Glutamatergic neuron (in vitro differentiated cells): ENCODE results near the gene FBN2. TPM values are rescaled to one million over a fixed set of nuclear protein-coding genes. Genes with fewer than 3 reads are reported as not detected.

Experiments
- DNase-seq: peaks from one replicate; pipeline ENCODE4 v3.0.0; 2022
- H3K27ac Mint-ChIP-seq: one replicate; pipeline ENCODE4 v1.8.0; 2020; ENCODE audit warnings: mild to moderate bottlenecking, mixed read lengths, inconsistent platforms; ENCODE audit not compliant: unreplicated experiment
- H3K27me3 Mint-ChIP-seq: one replicate; pipeline ENCODE4 v1.8.0; 2020; ENCODE audit warnings: mild to moderate bottlenecking, moderate library complexity, mixed read lengths, inconsistent platforms; ENCODE audit not compliant: unreplicated experiment
- H3K36me3 Mint-ChIP-seq: one replicate; pipeline ENCODE4 v1.8.0; 2020; ENCODE audit warnings: mild to moderate bottlenecking, mixed read lengths, inconsistent platforms; ENCODE audit not compliant: unreplicated experiment
- H3K4me1 Mint-ChIP-seq: one replicate; pipeline ENCODE4 v1.8.0; 2020; ENCODE audit warnings: mild to moderate bottlenecking, low read depth, mixed read lengths, inconsistent platforms; ENCODE audit not compliant: unreplicated experiment
- H3K4me3 Mint-ChIP-seq: one replicate; pipeline ENCODE4 v1.8.0; 2020; ENCODE audit warnings: mild to moderate bottlenecking, mixed read lengths, inconsistent platforms; ENCODE audit not compliant: unreplicated experiment
- H3K9me3 Mint-ChIP-seq: one replicate; pipeline ENCODE4 v1.8.0; 2020; ENCODE audit warnings: mild to moderate bottlenecking, moderate library complexity, mixed read lengths, inconsistent platforms; ENCODE audit not compliant: unreplicated experiment
- total RNA-seq: library from RNA; stranded (reverse); fragmentation: NEBNext Ultra II Directional; extraction: Animal tissue kit (Norgen Biotek cat#: 25700); gene quantifications from one replicate; pipeline ENCODE4 v1.2.1, GENCODE V29; 2021; ENCODE audit not compliant: unreplicated experiment
- TF ChIP-seq, protein P1 (sequence below): fragments of 200-600 bp; sonication (generic); IDR thresholded peaks from one replicate; pipeline ENCODE4 v1.5.0; 2021; ENCODE audit not compliant: partially characterized antibody, unreplicated experiment

The FBN2 gene
- total RNA-seq, 1 donor from 2014 or later = 0.86 TPM

DNA sequence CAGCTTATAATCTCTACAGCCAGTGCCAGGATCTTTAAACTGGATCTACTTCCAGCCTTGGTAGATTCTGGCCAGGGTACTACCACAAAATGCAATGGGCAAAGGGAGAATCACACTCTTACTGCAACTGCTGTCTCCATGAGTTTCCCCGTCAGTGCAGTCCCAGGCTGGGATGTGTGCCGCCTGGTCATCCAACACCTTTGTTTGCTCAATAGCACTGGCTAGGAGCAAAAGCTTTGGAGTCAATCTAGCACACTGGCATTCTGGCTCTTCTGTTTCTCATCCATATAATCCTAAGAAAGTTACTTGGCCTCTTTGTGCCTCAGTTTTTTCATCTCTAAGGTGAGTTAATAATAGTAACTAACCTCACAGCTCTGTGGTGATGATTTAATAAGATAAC, 96.9 kb downstream of the FBN2 start:
- Mint-ChIP-seq H3K4me1 (no peaks in the 10 kb centered on the region), H3K27me3 (peaks cover 2% of the 10 kb centered on the region), H3K27ac (no peak overlapping the region), H3K9me3 (no peaks in the 10 kb centered on the region), H3K36me3 (no peaks in the 10 kb centered on the region), H3K4me3 (no peak overlapping the region)
- TF ChIP-seq, protein P1, sequence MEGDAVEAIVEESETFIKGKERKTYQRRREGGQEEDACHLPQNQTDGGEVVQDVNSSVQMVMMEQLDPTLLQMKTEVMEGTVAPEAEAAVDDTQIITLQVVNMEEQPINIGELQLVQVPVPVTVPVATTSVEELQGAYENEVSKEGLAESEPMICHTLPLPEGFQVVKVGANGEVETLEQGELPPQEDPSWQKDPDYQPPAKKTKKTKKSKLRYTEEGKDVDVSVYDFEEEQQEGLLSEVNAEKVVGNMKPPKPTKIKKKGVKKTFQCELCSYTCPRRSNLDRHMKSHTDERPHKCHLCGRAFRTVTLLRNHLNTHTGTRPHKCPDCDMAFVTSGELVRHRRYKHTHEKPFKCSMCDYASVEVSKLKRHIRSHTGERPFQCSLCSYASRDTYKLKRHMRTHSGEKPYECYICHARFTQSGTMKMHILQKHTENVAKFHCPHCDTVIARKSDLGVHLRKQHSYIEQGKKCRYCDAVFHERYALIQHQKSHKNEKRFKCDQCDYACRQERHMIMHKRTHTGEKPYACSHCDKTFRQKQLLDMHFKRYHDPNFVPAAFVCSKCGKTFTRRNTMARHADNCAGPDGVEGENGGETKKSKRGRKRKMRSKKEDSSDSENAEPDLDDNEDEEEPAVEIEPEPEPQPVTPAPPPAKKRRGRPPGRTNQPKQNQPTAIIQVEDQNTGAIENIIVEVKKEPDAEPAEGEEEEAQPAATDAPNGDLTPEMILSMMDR = no peak
- DNase-seq = no peak

DNA sequence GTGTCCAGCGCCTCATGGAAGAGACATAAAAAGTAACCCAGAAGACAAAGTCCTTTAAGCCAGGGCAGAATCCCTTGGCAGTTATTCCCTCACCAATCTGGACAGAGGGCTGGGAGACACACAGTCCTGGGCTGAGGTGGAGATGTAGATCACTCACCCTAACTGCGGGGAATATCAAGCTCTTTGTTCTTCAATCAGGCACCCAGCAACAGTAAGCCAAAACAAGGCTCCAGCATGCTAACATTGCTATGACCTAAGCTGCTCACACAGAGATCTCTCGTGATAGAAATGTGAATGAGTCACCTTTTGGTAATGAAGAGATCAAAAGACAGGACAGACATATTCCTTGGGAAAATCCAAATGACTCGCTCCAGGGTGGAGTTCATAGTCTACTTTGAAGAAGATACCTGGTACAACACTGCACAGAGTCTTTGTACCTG, 101.3 kb downstream of the FBN2 start:
- Mint-ChIP-seq H3K27ac (no peak overlapping the region), H3K4me3 (no peak overlapping the region), H3K9me3 (no peaks in the 10 kb centered on the region), H3K4me1 (no peaks in the 10 kb centered on the region), H3K27me3 (peaks cover 2% of the 10 kb centered on the region), H3K36me3 (no peaks in the 10 kb centered on the region)
- TF ChIP-seq, protein P1 = no peak
- DNase-seq = no peak

DNA sequence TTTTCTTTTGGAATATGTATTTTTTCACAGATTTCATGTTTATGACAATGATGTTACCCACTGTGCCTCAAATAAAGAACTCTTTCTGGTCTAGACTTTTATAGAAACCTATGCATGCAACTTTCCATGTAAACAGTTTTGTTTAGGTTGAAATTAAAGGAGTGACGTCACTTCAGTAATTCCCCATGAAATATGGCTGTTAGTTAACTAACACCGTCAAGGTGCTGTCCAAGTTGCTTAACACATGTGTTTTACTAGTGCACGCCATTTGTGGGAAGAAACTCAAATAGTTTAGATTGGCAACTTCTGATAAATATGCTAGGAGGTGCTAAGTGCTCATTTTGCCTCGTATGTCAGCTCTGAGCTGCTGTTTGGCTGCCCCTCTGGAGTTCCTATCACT, 102.2 kb downstream of the FBN2 start:
- H3K9me3 Mint-ChIP-seq = no peaks in the 10 kb centered on the region
- H3K27me3 Mint-ChIP-seq = no peaks in the 10 kb centered on the region

DNA sequence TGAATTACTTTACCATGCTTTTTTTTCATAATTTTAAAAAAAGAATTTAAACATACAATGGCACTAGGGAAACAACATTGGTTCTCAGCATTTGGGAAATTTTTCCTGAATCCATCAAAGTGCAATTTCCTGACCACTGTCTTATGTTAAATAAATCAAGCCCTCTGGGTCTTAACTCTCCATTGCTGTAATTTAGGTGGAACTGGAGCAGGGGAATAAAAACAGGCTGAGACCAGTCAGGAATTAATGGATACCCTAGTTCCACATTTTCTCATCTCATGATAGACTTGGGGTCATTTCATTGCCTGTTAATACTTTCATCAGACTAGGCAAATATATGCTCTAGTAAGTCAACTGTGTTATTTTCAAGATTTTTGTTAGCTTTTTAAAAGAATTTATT, 103.1 kb downstream of the FBN2 start:
- TF ChIP-seq, protein P1 = no peak
- Mint-ChIP-seq H3K27ac (no peak overlapping the region), H3K9me3 (no peaks in the 10 kb centered on the region), H3K27me3 (no peaks in the 10 kb centered on the region), H3K4me3 (no peak overlapping the region), H3K36me3 (no peaks in the 10 kb centered on the region), H3K4me1 (no peaks in the 10 kb centered on the region)
- no peak for DNase-seq

More for the DNA sequence above, 102.2 kb downstream of the FBN2 start:
- Mint-ChIP-seq H3K36me3 (no peaks in the 10 kb centered on the region), H3K27ac (no peak overlapping the region), H3K4me1 (no peaks in the 10 kb centered on the region), H3K4me3 (no peak overlapping the region)
- no peak for DNase-seq
- TF ChIP-seq, protein P1 = no peak

DNA sequence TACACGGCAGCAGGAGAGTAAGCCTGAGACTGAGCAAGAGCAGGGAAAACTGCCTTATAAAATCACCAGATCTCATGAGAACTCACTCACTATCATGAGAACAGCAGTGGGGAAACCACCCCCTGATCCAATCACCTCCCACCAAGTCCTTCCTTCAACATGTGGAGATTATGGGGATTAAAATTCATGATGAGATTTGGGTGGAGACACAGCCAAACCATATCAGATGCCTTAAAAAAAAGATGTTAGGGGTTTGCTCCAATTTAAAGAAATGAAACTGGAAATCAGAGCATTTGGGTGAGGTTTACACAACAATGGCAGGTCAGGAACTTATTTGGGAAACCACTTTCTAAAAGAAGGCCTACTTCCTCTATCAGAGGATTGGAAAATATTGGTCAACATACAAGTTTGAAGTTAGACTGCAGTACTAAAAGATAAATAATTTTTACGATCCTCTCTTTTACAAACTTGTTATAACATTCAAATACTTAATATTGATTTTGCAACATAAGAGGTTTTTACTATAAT, 105.1 kb downstream of the FBN2 start:
- H3K9me3 Mint-ChIP-seq = no peaks in the 10 kb centered on the region
- H3K27me3 Mint-ChIP-seq = no peaks in the 10 kb centered on the region
- no peaks in the 10 kb centered on the region for H3K4me1 Mint-ChIP-seq
- H3K27ac Mint-ChIP-seq = no peak overlapping the region
- TF ChIP-seq, protein P1 = no peak
- no peak overlapping the region for H3K4me3 Mint-ChIP-seq
- no peaks in the 10 kb centered on the region for H3K36me3 Mint-ChIP-seq
- DNase-seq = no peak
